CD14-positive monocyte (primary cell): ENCODE data around the gene G6PC1. TPM values are rescaled to one million over a fixed set of nuclear protein-coding genes. Genes with fewer than 3 reads are reported as not detected.
"Not testable (repeated sequence)": the region's sequence is repeated elsewhere in the genome, so short reads cannot be mapped to it uniquely, and the experiment has no call there.

Source experiments
- DNase-seq, 3 donors: peaks; one replicate each; pipeline ENCODE4 v3.0.0-alpha.2; 2011 to 2022
- H2AFZ ChIP-seq: 2 replicates; pipeline ENCODE4 v1.6.0; 2012; ENCODE audit warnings: mild to moderate bottlenecking, low read depth, low read length, inconsistent platforms; ENCODE audit not compliant: insufficient read depth, poor library complexity, severe bottlenecking
- H3K27ac ChIP-seq, 2 donors: 1 replicate in 1 of 2; 2 replicates in 1 of 2; pipeline ENCODE4 v1.5.1; 2012 to 2013; ENCODE audit warnings: low read length in 2 of 2, control low read depth in 1 of 2, inconsistent platforms in 1 of 2, low read depth in 1 of 2, mild to moderate bottlenecking in 1 of 2
- H3K27me3 ChIP-seq, 2 donors: one replicate each; pipeline versions ENCODE4 v1.6.0 to v1.6.1; 2011 to 2013; ENCODE audit warnings: low read length in 2 of 2; ENCODE audit not compliant: control insufficient read depth in 2 of 2, insufficient read depth in 2 of 2
- H3K36me3 ChIP-seq, 2 donors: replicated peaks in 1 of 2; 1 replicate in 1 of 2; 2 replicates in 1 of 2; pipeline versions ENCODE4 v1.5.1 to v1.6.1; 2012 to 2013; ENCODE audit warnings: low read length in 2 of 2, control low read depth in 1 of 2, inconsistent platforms in 1 of 2, mild to moderate bottlenecking in 1 of 2; ENCODE audit not compliant: insufficient read depth in 2 of 2, control insufficient read depth in 1 of 2
- H3K4me1 ChIP-seq, 2 donors: 1 replicate in 1 of 2; 2 replicates in 1 of 2; pipeline versions ENCODE4 v1.5.1 to v1.6.1; 2012 to 2013; ENCODE audit warnings: low read length in 2 of 2, control low read depth in 1 of 2, inconsistent platforms in 1 of 2, mild to moderate bottlenecking in 1 of 2, moderate library complexity in 1 of 2; ENCODE audit not compliant: insufficient read depth in 2 of 2, control insufficient read depth in 1 of 2
- H3K4me2 ChIP-seq: replicated peaks from 2 replicates; pipeline ENCODE3; 2012; ENCODE audit warnings: low read length, moderate library complexity, mild to moderate bottlenecking; ENCODE audit not compliant: poor library complexity, severe bottlenecking; ENCODE audit errors: extremely low read depth
- H3K4me3 ChIP-seq, 3 experiments: fragments of 200-600 bp in 1 of 3; sonication (generic) in 1 of 3; replicated peaks in 1 of 3; 1 replicate in 2 of 3; 2 replicates in 1 of 3; pipeline ENCODE4 v1.5.1; 2011 to 2013; ENCODE audit warnings: low read length in 3 of 3, mild to moderate bottlenecking in 3 of 3, control low read depth in 2 of 3, low read depth in 2 of 3, inconsistent platforms in 1 of 3, moderate library complexity in 1 of 3
- H3K79me2 ChIP-seq: 2 replicates; pipeline ENCODE4 v1.6.0; 2012; ENCODE audit warnings: mild to moderate bottlenecking, control low read depth, inconsistent platforms, low read length, moderate library complexity; ENCODE audit not compliant: insufficient read depth
- H3K9ac ChIP-seq: 2 replicates; pipeline ENCODE4 v1.6.0; 2017; ENCODE audit warnings: low read length, mild to moderate bottlenecking; ENCODE audit not compliant: insufficient read depth, poor library complexity, severe bottlenecking
- H3K9me3 ChIP-seq, 2 donors: replicated peaks in 1 of 2; 1 replicate in 1 of 2; 2 replicates in 1 of 2; pipeline versions ENCODE4 v1.5.1 to v1.6.1; 2012 to 2013; ENCODE audit warnings: low read length in 2 of 2, control low read depth in 1 of 2; ENCODE audit not compliant: control insufficient read depth in 1 of 2, insufficient read depth in 1 of 2
- H4K20me1 ChIP-seq: 2 replicates; pipeline ENCODE4 v1.6.0; 2012; ENCODE audit warnings: mild to moderate bottlenecking, low read length, control low read depth, moderate library complexity; ENCODE audit not compliant: insufficient read depth
- H3K27ac Mint-ChIP-seq, 7 donors: one replicate each; pipeline ENCODE4 v1.8.0; 2020; ENCODE audit warnings: mild to moderate bottlenecking in 7 of 7, mixed read lengths in 7 of 7, moderate library complexity in 6 of 7, inconsistent platforms in 2 of 7
- H3K27me3 Mint-ChIP-seq, 3 donors: one replicate each; pipeline ENCODE4 v1.8.0; 2021 to 2022; ENCODE audit warnings: low read depth in 3 of 3, mild to moderate bottlenecking in 3 of 3, mixed read lengths in 3 of 3, moderate library complexity in 3 of 3, inconsistent platforms in 1 of 3
- H3K36me3 Mint-ChIP-seq, 2 donors: one replicate each; pipeline ENCODE4 v1.8.0; 2020; ENCODE audit warnings: mixed read lengths in 2 of 2, inconsistent platforms in 1 of 2, mild to moderate bottlenecking in 1 of 2
- H3K4me1 Mint-ChIP-seq: one replicate; pipeline ENCODE4 v1.8.0; 2020; ENCODE audit warnings: mild to moderate bottlenecking, mixed read lengths
- H3K4me3 Mint-ChIP-seq, 2 donors: one replicate each; pipeline ENCODE4 v1.8.0; 2020; ENCODE audit warnings: mild to moderate bottlenecking in 2 of 2, mixed read lengths in 2 of 2, moderate library complexity in 1 of 2
- H3K9me3 Mint-ChIP-seq, 7 donors: one replicate each; pipeline ENCODE4 v1.8.0; 2020 to 2022; ENCODE audit warnings: mixed read lengths in 7 of 7, mild to moderate bottlenecking in 6 of 7, moderate library complexity in 6 of 7, inconsistent platforms in 2 of 7
- whole genome bisulfite sequencing: methylation state at CpG from one replicate; pipeline ENCODE4 v1.1.5; 2013; ENCODE audit warnings: missing lambda C conversion rate; ENCODE audit not compliant: insufficient coverage; 5-methylcytosine and 5-hydroxymethylcytosine counted together
- intact Hi-C, 2 donors: fragments of 100-400 bp; cut with micrococcal nuclease; formaldehyde crosslinking; loops; one replicate each; pipeline versions ENCODE4 v1.15.0 to v1.15.1; 2023
- polyA plus RNA-seq, 3 donors: library from polyadenylated mRNA; depleted of rRNA in 1 of 3; unstranded in 2 of 3; stranded (reverse) in 1 of 3; fragments of 300-500 nt in 2 of 3; fragments of >200 nt in 1 of 3; fragmentation: Illumina TruSeq in 2 of 3; gene quantifications; 1 replicate in 2 of 3; 2 replicates in 1 of 3; pipeline ENCODE4 v1.2.3, GENCODE V29; 2012 to 2021
- TF ChIP-seq, protein P1 (sequence below): fragments of 200-600 bp; IDR thresholded peaks from one replicate; pipeline ENCODE4 v1.8.0; 2022; ENCODE audit warnings: antibody characterized with exemption, mild to moderate bottlenecking

Gene G6PC1
- polyA plus RNA-seq, 3 donors = not detected

DNA sequence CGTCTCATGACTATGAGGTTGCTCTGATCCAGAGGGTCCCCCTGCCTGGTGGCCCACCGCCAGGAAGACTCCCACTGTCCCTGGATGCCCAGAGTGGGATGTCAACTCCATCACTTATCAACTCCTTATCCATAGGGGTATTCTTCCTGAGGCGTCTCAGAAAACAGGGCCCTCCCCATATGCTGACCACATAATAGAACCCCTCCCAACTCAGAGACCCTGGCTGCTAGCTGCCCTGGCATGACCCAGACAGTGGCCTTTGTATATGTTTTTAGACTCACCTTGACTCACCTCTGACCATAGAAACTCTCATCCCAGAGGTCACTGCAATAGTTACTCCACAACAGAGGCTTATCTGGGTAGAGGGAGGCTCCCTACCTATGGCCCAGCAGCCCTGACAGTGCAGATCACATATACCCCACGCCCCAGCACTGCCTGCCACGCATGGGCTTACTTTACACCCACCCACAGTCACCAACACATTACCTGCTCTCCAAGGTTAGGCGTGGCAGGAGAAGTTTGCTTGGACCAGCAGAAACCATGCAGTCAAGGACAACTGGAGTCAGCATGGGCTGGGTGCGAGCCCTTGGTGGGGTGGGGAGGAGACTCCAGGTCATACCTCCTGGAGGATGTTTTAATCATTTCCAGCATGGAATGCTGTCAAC is 2.3 kb upstream of the G6PC1 start:
- H3K9me3 Mint-ChIP-seq = no peaks in the 10 kb centered on the region
- WGBS = 90% methylated on average over 5 of the region's 7 CpGs
- peaks cover 0 to 4% (median 0%) of the 10 kb centered on the region in 3 donors for H3K27me3 Mint-ChIP-seq
- no peak for DNase-seq
- Histone ChIP-seq H3K4me2 (no peak overlapping the region), H2AFZ (no peak overlapping the region), H4K20me1 (no peaks in the 10 kb centered on the region), H3K27me3 (no peaks in the 10 kb centered on the region), H3K79me2 (no peaks in the 10 kb centered on the region), H3K4me1 (peaks cover 20 to 25% of the 10 kb centered on the region in 2 donors), H3K4me3 (no peak overlapping the region), H3K27ac (no peak overlapping the region), H3K36me3 (no peaks in the 10 kb centered on the region), H3K9me3 (no peaks in the 10 kb centered on the region), H3K9ac (no peak overlapping the region)
- H3K36me3 Mint-ChIP-seq = no peaks in the 10 kb centered on the region
- no peak overlapping the region for H3K4me3 Mint-ChIP-seq
- no peak overlapping the region for H3K27ac Mint-ChIP-seq
- TF ChIP-seq, protein P1, sequence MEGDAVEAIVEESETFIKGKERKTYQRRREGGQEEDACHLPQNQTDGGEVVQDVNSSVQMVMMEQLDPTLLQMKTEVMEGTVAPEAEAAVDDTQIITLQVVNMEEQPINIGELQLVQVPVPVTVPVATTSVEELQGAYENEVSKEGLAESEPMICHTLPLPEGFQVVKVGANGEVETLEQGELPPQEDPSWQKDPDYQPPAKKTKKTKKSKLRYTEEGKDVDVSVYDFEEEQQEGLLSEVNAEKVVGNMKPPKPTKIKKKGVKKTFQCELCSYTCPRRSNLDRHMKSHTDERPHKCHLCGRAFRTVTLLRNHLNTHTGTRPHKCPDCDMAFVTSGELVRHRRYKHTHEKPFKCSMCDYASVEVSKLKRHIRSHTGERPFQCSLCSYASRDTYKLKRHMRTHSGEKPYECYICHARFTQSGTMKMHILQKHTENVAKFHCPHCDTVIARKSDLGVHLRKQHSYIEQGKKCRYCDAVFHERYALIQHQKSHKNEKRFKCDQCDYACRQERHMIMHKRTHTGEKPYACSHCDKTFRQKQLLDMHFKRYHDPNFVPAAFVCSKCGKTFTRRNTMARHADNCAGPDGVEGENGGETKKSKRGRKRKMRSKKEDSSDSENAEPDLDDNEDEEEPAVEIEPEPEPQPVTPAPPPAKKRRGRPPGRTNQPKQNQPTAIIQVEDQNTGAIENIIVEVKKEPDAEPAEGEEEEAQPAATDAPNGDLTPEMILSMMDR = no peak
- H3K4me1 Mint-ChIP-seq = peaks cover 31% of the 10 kb centered on the region
- intact Hi-C loops = no loop called here

DNA sequence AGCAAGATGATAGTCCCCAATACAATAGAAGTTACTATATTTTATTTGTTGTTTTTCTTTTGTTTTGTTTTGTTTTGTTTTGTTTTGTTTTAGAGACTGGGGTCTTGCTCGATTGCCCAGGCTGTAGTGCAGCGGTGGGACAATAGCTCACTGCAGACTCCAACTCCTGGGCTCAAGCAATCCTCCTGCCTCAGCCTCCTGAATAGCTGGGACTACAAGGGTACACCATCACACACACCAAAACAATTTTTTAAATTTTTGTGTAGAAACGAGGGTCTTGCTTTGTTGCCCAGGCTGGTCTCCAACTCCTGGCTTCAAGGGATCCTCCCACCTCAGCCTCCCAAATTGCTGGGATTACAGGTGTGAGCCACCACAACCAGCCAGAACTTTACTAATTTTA is 618 bp upstream of the G6PC1 start:
- H2AFZ ChIP-seq, H3K27me3 Mint-ChIP-seq, H3K4me1 ChIP-seq, H3K27ac Mint-ChIP-seq, H4K20me1 ChIP-seq, H3K9me3 Mint-ChIP-seq, H3K4me3 Mint-ChIP-seq, H3K36me3 Mint-ChIP-seq, intact Hi-C loops, H3K27me3 ChIP-seq, H3K4me2 ChIP-seq, H3K36me3 ChIP-seq, H3K9ac ChIP-seq, H3K9me3 ChIP-seq, H3K79me2 ChIP-seq, H3K27ac ChIP-seq, H3K4me3 ChIP-seq, DNase-seq: not testable (repeated sequence)
- WGBS = 100% methylated on average over 1 of the region's 3 CpGs
- peaks cover 14% of the 10 kb centered on the region for H3K4me1 Mint-ChIP-seq
